ENCODE results near the gene DPYSL4.
"Not testable (repeated sequence)": the region's sequence is repeated elsewhere in the genome, so short reads cannot be mapped to it uniquely, and the experiment has no call there.

The DPYSL4 gene

DNA sequence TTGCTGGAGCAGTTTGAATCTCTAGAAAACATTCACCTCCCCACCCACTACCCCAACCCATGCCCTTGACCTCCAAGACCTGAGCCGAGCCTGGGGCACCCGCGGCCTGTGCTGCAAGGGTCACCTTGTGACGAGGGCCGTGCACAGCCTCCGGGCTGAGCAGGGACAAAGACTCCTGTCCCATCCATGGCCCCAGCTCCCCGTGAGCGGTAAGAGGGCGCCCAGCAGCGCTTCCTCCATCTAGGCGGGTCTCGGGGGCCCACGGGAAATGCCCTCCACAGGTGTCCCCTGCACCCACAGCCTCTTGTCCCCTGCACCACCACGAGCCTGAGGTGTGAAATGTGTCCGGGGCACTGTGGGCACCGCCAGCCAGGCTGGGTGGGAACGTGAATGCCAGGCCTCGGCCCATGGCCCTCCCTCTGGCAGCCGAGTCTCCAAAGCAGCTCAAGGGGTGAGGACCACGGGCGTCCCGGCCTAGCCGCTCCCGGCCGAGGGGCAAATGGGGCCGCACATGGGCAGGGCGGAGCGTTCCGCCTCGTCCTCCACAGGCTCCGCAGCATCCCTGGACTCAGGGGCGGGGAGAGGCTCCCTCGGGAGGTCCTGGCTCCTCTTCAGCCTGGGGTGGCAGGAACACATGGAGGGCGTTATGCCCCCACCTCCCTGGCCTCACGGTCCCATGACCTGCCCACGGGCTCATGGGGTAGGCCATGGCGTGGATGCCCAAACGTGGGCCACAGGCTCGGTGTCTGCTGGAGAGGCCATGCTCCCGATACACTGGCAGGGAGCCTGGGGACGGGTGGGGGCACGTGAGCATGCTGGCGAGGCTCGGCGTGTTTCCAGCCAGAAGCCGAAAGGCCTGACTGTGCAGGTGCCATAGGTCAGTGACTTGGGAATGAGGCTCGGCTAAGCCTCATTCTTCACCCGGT lies 21.1 kb downstream of the DPYSL4 start:
- no peak for DNase-seq (ENCODE audit: low spot score)

DNA sequence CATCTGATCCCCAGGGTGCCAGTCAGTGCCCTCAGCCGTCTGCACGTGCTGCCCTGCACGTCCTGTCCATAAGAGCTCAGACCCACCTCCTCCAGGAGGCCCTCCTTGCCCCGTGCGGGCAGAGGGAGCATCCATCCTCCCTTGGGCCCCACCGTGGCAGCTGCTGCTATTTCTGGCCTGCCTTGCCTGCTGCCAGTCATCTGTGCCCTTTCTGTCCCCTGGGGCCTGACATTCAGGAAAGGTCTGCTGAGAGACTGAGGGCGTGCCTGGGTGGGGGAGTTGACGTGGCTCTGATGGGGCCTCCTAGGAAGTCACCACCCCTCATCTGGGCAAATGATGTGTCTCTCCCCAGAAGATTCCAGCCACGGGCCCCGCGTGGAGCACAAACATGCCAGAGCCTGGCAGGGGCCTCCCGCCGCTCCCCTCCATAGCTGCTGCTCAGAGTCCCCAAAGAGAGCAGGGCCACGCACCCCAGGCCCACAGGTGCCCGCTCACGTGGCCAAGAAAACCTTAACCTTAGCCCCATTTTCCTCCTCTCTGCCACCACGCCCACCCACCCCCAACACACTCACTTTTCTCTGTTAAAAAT lies 21.8 kb downstream of the DPYSL4 start:
- no peak for DNase-seq (ENCODE audit: low spot score)

DNA sequence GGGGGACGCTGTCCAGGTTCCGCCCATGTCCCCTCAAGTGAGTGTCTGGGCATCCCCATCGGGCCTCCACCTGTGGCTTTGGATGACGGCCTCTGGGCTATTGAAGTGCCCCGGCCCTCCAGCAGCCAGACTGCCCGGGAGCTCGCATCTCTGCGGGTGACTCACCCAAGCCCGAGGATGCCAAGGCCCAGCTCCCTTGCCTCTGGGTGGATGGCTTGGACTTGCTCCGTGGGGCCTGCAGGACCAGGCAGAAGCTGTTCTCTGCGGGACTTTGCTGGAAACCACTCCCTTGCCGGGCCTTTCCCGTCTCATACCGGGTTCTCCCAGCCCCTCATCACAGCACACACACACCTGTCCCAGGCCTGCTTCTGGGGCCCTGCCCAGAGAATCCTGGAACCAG lies 22.4 kb downstream of the DPYSL4 start:
- peak; percentile 66 for DNase-seq (ENCODE audit: low spot score)

GRCh38 chr10:132209978-132210530 lies 23.3 kb downstream of the DPYSL4 start:
- no peak for DNase-seq (ENCODE audit: low spot score)

DNA sequence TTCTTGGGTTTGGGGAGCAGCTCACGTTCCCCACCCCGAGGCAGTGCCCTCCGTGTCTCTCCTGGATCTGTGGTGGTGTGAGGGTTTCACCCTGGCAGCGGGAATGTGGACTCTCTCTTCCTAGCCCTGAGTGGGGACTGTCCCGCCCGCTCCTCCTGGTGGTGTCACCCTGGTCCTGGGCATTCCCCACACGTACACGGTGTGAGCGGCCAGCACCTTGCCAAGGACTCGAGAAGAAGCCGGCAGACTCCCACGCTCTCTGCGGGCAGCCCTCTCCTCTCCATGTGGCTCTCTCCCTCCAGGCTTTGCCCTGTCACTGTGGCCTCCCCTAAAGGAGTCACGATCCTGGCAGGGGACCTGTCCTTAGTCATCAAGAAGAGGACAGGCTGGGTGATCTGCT lies 24.0 kb downstream of the DPYSL4 start:
- DNase-seq (ENCODE audit: low spot score): no peak

GRCh38 chr10:132211246-132211645 lies 24.5 kb downstream of the DPYSL4 start:
- DNase-seq (ENCODE audit: low spot score): no peak

- DNase-seq (ENCODE audit: low spot score): no peak
Observed at GRCh38 chr10:132212816-132213215, 26.1 kb downstream of the DPYSL4 start.

- DNase-seq (ENCODE audit: low spot score): no peak
Observed at GRCh38 chr10:132213917-132214316, 27.2 kb downstream of the DPYSL4 start.

DNA sequence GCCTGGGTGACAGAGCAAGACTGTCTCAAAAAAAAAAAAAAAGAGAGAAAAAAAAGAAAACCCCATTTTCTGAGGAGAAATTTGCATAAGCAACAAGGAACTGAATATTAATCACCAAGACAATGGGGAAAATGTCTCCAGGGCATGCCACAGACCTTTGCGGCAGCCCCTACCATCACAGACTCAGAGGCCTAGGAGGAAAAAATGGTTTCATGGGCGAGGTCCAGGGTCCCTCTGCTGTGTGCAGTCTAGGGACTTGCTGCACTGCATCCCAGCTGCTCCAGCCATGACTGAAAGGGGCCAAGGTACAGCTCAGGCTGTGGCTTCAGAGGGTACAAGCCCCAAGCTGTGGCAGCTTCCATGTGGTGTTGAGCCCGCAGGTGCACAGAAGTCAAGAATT lies 29.7 kb downstream of the DPYSL4 start:
- DNase-seq (ENCODE audit: low spot score): not testable (repeated sequence)

DNA sequence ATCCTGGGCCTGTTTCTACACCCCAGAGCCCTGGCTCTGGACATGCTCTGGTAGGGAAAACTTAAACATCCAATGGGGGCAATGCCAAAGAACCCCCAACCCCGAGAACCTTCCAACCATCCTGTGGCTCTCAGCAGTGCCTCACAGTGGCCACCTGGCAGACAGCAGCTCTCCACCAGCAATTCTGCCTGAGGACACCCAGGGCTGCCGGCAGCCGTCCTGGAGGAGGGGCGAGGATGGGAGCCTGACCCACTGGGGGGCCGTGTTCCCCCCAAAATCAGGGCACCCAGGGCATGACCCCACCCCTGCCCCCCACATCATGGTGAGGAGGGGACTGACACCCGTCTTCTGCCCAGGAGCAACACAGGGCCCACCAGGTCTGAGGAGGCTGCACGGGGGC lies 32.7 kb downstream of the DPYSL4 start:
- no peak for DNase-seq (ENCODE audit: low spot score)

- no peak for DNase-seq (ENCODE audit: low spot score)
Observed at GRCh38 chr10:132220061-132220460, 33.3 kb downstream of the DPYSL4 start.

DNA sequence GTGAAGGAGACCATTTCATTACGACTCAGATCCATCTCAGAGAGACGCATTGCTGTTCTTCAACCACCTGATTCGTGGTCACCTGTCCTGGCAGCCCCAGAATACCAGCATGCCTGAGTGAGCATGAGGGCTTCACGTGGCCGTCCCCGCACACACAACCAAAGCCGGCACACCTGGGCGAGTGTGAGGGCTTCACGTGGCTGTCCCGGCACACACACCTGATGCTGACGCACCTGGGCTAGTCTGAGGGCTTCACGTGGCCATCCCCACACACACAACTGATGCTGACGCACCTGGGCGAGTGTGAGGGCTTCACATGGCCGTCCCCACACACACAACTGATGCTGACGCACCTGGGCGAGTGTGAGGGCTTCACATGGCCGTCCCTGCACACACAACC lies 34.2 kb downstream of the DPYSL4 start:
- not testable (repeated sequence) for DNase-seq (ENCODE audit: low spot score)

- no peak for DNase-seq (ENCODE audit: low spot score)
Observed at GRCh38 chr10:132222726-132223125, 36.0 kb downstream of the DPYSL4 start.

DNA sequence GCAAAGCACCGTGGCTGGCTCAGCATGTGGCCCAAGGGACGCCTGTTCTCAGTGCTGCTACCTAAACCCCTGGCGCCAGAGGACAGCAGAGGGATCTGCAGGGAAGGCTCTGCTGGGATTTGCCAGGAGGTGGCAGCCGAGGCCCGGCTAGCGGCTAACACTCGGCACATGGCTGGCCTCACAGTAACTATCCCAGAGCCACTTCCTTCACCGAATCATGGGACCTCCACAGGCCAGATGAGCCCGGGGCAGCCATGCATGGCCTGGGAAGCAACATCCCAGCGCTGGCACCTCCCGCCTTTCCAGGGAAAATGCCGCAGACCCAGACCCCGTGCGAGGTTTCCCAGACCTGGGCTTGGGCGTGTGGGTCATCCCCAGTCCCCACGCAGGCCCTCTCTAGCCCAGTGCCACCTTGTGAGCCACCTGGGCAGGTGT lies 36.4 kb downstream of the DPYSL4 start:
- DNase-seq (ENCODE audit: low spot score): peak; percentile 94

GRCh38 chr10:132223611-132224342 lies 37.0 kb downstream of the DPYSL4 start:
- no peak for DNase-seq (ENCODE audit: low spot score)

- DNase-seq (ENCODE audit: low spot score): no peak
Observed at GRCh38 chr10:132224343-132225072, 37.8 kb downstream of the DPYSL4 start.

- no peak for DNase-seq (ENCODE audit: low spot score)
Observed at GRCh38 chr10:132225073-132225848, 38.5 kb downstream of the DPYSL4 start.

DNA sequence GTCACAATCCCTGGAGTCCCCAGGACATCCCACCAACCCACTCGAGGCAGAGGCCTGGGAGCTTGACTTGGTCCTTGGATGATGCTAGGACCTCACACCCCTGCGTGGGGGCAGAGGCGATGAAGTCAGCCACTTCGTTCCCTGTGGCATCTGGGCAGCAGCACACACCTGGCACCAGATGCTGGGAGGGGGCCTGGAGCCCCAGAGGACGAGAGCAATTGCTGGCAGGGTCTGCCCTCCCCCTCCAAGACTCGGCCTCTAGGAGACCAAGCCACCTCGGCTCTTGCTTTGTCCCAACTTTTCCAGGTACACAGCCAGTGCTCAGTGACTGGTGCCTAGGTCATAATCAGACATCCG lies 39.1 kb downstream of the DPYSL4 start:
- DNase-seq (ENCODE audit: low spot score): no peak

- no peak for DNase-seq (ENCODE audit: low spot score)
Observed at GRCh38 chr10:132226586-132227405, 40.0 kb downstream of the DPYSL4 start.

DNA sequence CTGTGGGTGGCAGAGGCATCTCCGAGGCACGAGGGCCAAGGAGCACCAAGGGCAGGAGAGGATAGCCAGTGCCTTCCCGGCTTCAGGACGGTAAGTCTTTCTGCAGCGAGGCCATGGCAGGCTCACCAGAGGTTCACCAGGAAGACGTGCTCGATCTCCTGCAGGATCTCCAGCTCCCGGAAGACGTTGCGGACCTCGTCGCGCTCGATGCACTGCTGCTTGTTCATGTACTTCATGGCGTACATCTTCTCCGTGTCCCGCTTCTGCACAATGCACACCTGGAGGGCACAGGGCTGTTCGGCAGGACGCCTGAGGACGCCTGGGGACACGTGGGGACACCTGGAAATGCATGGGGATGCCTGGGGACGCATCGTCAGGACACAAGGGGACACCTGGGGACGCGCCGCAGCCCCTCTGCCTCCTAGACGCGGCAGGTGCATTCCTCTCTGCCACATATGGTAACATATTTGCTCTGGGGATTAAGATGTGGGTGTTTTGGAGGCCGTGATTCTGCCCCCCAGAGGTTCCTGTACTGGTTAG lies 41.2 kb downstream of the DPYSL4 start:
- no peak for DNase-seq (ENCODE audit: low spot score)
